ENCODE results near the gene COX6B2.

DNA sequence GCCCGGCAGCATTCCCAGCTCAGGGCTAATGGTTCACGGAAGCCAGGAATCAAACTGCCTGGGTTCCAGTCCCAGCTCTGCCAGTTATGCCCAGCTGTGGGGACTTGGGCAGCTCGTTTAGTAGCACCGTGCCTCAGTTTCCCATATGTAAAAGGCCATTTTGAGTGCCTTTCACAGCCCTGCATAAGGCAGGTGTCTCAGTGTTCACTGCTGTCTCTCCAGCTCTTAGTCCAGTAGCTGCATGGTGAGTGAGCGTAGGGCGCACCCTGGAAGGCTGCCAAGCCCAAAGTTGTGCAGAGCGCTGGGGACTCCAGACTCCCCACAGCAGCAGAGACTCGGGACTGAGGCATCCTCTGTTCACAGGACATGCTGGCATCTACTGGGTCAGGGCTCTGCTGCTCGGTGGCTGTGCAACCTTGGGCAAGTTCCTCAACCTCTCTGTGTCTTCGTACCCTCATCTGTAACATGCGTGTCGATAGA is 36.7 kb upstream of the COX6B2 start:
- TF ChIP-seq TP53 (CRISPR knock-in tag; conservative IDR thresholded peaks at IDR 0.05) (no peak), TBX2 (CRISPR knock-in tag; IDR thresholded peaks at IDR 0.05; ENCODE audit: borderline replicate concordance) (no peak), ZNF713 (CRISPR knock-in tag; IDR thresholded peaks at IDR 0.05) (no peak), ZNF251 (CRISPR knock-in tag; IDR thresholded peaks at IDR 0.05) (no peak)

All from HepG2 (cell line).